ENCODE data around the gene MT1M.

Gene MT1M

DNA sequence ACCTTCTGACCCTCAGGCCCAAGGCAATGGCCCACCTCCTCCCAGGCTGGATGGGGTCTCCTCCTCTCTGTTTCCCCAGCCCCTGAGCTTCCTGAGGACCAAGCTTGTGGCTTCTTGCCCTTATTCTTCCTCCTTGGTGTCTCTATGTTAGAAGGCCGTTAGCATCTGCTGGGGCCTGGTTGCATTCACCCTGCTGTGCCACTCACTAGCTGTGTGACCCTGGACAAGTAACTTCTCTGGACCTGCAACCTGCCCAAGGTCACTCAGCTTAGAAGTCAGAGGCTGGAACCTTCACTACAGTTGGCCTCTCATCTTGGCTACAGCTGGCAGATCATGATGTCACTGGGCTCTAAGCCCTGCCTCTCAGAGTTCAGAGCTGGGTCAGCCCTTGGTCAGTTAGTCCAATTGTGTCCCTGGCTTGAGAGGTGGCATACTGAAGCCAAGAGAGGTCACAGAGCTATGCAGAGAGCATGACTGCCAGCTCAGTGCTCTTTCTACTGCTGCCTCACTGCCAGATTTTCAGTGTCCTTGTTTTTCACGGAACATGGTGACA is 21.1 kb upstream of the MT1M start:
- peak overlapping the region; percentile 70 for H4K91ac ChIP-seq (ENCODE audit: low read length)
- peak overlapping the region; percentile 65 to 87 for H3K18ac ChIP-seq (ENCODE audit: low read depth in 1 of 2, low read length in 2 of 2)
- no peak overlapping the region for H3K4me2 ChIP-seq (ENCODE audit: low read length, poor library complexity, severe bottlenecking)
- peak overlapping the region; percentile 65 to 79 for H3K4ac ChIP-seq (ENCODE audit: low read depth in 1 of 2, low read length in 2 of 2)
- H3K36me3 ChIP-seq (ENCODE audit: control insufficient read depth in 1 of 2, insufficient read depth in 2 of 2, low read depth in 1 of 2, low read length in 2 of 2): no peaks in the 10 kb centered on the region
- no peaks in the 10 kb centered on the region for H3K79me1 ChIP-seq (replicated peaks; ENCODE audit: low read length, poor library complexity, severe bottlenecking)
- H3K27ac ChIP-seq (ENCODE audit: low read length, poor library complexity, severe bottlenecking): peak overlapping the region; percentile 95
- H3K27me3 ChIP-seq (ENCODE audit: control insufficient read depth in 1 of 2, insufficient read depth in 1 of 2, low read length in 2 of 2): no peaks in the 10 kb centered on the region
- H3K14ac ChIP-seq (ENCODE audit: low read length in 2 of 2): peak overlapping the region in 1 of 2 experiments; percentile 5
- peak overlapping the region; percentile 89 for H4K8ac ChIP-seq (ENCODE audit: low read length)
- H2BK12ac ChIP-seq (ENCODE audit: low read length in 2 of 2): peak overlapping the region; percentile 93 to 98
- no peak overlapping the region for H2BK15ac ChIP-seq (ENCODE audit: low read depth, poor library complexity, severe bottlenecking)
- no peak overlapping the region for H2AFZ ChIP-seq (ENCODE audit: low read depth, low read length)
- peak overlapping the region; percentile 1 for H2AK5ac ChIP-seq (ENCODE audit: low read length, severe bottlenecking)
- H2BK120ac ChIP-seq (ENCODE audit: low read depth, low read length): peak overlapping the region; percentile 1
- H3K9ac ChIP-seq (ENCODE audit: low read length): peak overlapping the region; percentile 91
- H3K4me3 ChIP-seq (ENCODE audit: insufficient read depth in 1 of 2, low read depth in 1 of 2, low read length in 2 of 2): no peak overlapping the region
- no peak overlapping the region for H2BK5ac ChIP-seq (ENCODE audit: low read depth, low read length, poor library complexity, severe bottlenecking)
- H3K9me3 ChIP-seq (ENCODE audit: control insufficient read depth, low read length): no peaks in the 10 kb centered on the region
- H3K4me1 ChIP-seq (ENCODE audit: control insufficient read depth, insufficient read depth, low read depth, low read length): peaks cover 33% of the 10 kb centered on the region
- peak overlapping the region in 1 of 2 experiments; percentile 53 for H3K23ac ChIP-seq (ENCODE audit: low read length in 2 of 2)
- 95% methylated on average over 2 of the region's 2 CpGs for WGBS
- DNase-seq: peak; percentile 71

DNA sequence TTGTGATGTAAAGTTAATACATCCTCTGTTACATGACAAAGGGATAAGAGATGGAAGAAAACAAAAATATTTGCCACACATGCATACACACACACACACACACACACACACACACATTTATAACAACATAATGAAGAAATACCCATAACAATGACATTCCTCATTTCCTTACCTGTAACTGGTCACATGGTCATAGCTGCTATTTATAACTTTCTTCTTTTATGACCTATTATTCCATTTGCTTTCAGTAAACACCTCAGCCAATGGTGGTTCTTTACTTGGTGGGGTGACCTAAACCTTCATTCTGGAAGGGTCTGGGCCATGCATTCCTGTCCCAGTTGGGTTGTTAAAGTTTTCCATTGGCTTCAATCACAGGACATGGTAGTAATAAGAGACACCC is 18.8 kb upstream of the MT1M start:
- H2BK15ac ChIP-seq (ENCODE audit: low read depth, poor library complexity, severe bottlenecking): no peak overlapping the region
- no peak for DNase-seq
- H3K36me3 ChIP-seq (ENCODE audit: control insufficient read depth in 1 of 2, insufficient read depth in 2 of 2, low read depth in 1 of 2, low read length in 2 of 2): no peaks in the 10 kb centered on the region
- no peak overlapping the region for H4K8ac ChIP-seq (ENCODE audit: low read length)
- H2BK12ac ChIP-seq (ENCODE audit: low read length in 2 of 2): no peak overlapping the region
- H3K9me3 ChIP-seq (ENCODE audit: control insufficient read depth, low read length): no peaks in the 10 kb centered on the region
- no peak overlapping the region for H4K91ac ChIP-seq (ENCODE audit: low read length)
- peaks cover 36% of the 10 kb centered on the region for H3K4me1 ChIP-seq (ENCODE audit: control insufficient read depth, insufficient read depth, low read depth, low read length)
- H3K4me2 ChIP-seq (ENCODE audit: low read length, poor library complexity, severe bottlenecking): no peak overlapping the region
- no peak overlapping the region for H2BK120ac ChIP-seq (ENCODE audit: low read depth, low read length)
- H3K4me3 ChIP-seq (ENCODE audit: insufficient read depth in 1 of 2, low read depth in 1 of 2, low read length in 2 of 2): no peak overlapping the region
- no peak overlapping the region for H3K23ac ChIP-seq (ENCODE audit: low read length in 2 of 2)
- no peak overlapping the region for H3K14ac ChIP-seq (ENCODE audit: low read length in 2 of 2)
- peak overlapping the region; percentile 81 for H2AK5ac ChIP-seq (ENCODE audit: low read length, severe bottlenecking)
- no peak overlapping the region for H3K18ac ChIP-seq (ENCODE audit: low read depth in 1 of 2, low read length in 2 of 2)
- H3K27ac ChIP-seq (ENCODE audit: low read length, poor library complexity, severe bottlenecking): peak overlapping the region; percentile 86
- no peak overlapping the region for H3K4ac ChIP-seq (ENCODE audit: low read depth in 1 of 2, low read length in 2 of 2)
- H3K79me1 ChIP-seq (replicated peaks; ENCODE audit: low read length, poor library complexity, severe bottlenecking): peaks cover 3% of the 10 kb centered on the region
- H3K27me3 ChIP-seq (ENCODE audit: control insufficient read depth in 1 of 2, insufficient read depth in 1 of 2, low read length in 2 of 2): no peaks in the 10 kb centered on the region
- H2BK5ac ChIP-seq (ENCODE audit: low read depth, low read length, poor library complexity, severe bottlenecking): peak overlapping the region; percentile 71
- H2AFZ ChIP-seq (ENCODE audit: low read depth, low read length): no peak overlapping the region
- H3K9ac ChIP-seq (ENCODE audit: low read length): no peak overlapping the region

DNA sequence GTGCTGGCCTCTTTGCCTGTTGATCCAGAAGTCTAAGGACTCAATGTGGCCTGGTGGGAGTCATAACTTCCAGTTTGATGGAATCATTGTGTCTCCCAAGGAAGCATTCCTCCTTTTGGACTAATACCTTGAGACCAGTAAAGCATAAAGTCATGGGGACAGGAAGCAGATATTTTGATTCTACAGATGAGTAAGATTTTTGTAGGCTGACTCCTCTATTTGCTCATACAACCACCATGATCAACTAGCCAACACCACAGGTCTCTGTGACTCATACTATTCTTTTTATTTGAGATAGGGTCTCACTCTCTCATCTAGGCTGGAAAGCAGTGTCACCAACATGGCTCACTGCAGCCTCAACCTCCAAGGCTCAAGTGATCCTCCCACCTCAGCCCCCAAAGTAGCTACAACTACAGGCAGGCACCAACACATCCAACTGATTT is 17.9 kb upstream of the MT1M start:
- H3K9ac ChIP-seq (ENCODE audit: low read length): no peak overlapping the region
- DNase-seq: peak; percentile 29
- no peak overlapping the region for H3K4me2 ChIP-seq (ENCODE audit: low read length, poor library complexity, severe bottlenecking)
- peak overlapping the region; percentile 60 for H2BK5ac ChIP-seq (ENCODE audit: low read depth, low read length, poor library complexity, severe bottlenecking)
- no peaks in the 10 kb centered on the region for H3K36me3 ChIP-seq (ENCODE audit: control insufficient read depth in 1 of 2, insufficient read depth in 2 of 2, low read depth in 1 of 2, low read length in 2 of 2)
- H3K4ac ChIP-seq (ENCODE audit: low read depth in 1 of 2, low read length in 2 of 2): no peak overlapping the region
- peaks cover 38% of the 10 kb centered on the region for H3K4me1 ChIP-seq (ENCODE audit: control insufficient read depth, insufficient read depth, low read depth, low read length)
- peak overlapping the region in 1 of 2 experiments; percentile 51 for H2BK12ac ChIP-seq (ENCODE audit: low read length in 2 of 2)
- H2AK5ac ChIP-seq (ENCODE audit: low read length, severe bottlenecking): no peak overlapping the region
- H3K14ac ChIP-seq (ENCODE audit: low read length in 2 of 2): no peak overlapping the region
- H2BK120ac ChIP-seq (ENCODE audit: low read depth, low read length): no peak overlapping the region
- H4K8ac ChIP-seq (ENCODE audit: low read length): no peak overlapping the region
- H3K79me1 ChIP-seq (replicated peaks; ENCODE audit: low read length, poor library complexity, severe bottlenecking): peaks cover 4% of the 10 kb centered on the region
- H3K27me3 ChIP-seq (ENCODE audit: control insufficient read depth in 1 of 2, insufficient read depth in 1 of 2, low read length in 2 of 2): no peaks in the 10 kb centered on the region
- H4K91ac ChIP-seq (ENCODE audit: low read length): no peak overlapping the region
- no peak overlapping the region for H3K23ac ChIP-seq (ENCODE audit: low read length in 2 of 2)
- no peak overlapping the region for H2BK15ac ChIP-seq (ENCODE audit: low read depth, poor library complexity, severe bottlenecking)
- H3K4me3 ChIP-seq (ENCODE audit: insufficient read depth in 1 of 2, low read depth in 1 of 2, low read length in 2 of 2): no peak overlapping the region
- H3K9me3 ChIP-seq (ENCODE audit: control insufficient read depth, low read length): no peaks in the 10 kb centered on the region
- H2AFZ ChIP-seq (ENCODE audit: low read depth, low read length): no peak overlapping the region
- H3K18ac ChIP-seq (ENCODE audit: low read depth in 1 of 2, low read length in 2 of 2): no peak overlapping the region
- H3K27ac ChIP-seq (ENCODE audit: low read length, poor library complexity, severe bottlenecking): peak overlapping the region; percentile 88

DNA sequence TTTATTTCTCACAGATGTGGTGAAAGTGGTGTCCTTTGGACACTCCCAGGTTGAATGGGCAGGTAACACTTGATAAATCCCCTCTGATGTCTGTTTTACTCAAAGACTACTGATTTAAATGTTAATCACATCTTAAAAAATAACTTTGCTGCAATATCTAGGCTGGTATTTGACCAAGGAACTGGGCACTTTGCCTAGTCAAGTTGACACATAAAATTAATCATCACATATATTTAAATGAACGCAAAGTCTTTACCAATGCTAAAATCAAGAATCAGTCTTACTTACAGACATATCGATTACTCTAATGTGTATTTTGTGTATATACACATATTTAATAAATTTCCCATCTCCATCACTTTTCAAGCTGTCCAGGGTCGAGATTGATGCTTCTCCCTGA is 17.1 kb upstream of the MT1M start:
- Histone ChIP-seq H3K27me3 (ENCODE audit: control insufficient read depth in 1 of 2, insufficient read depth in 1 of 2, low read length in 2 of 2) (no peaks in the 10 kb centered on the region), H3K4me2 (ENCODE audit: low read length, poor library complexity, severe bottlenecking) (no peak overlapping the region), H3K36me3 (ENCODE audit: control insufficient read depth in 1 of 2, insufficient read depth in 2 of 2, low read depth in 1 of 2, low read length in 2 of 2) (no peaks in the 10 kb centered on the region), H2BK15ac (ENCODE audit: low read depth, poor library complexity, severe bottlenecking) (no peak overlapping the region), H2AFZ (ENCODE audit: low read depth, low read length) (no peak overlapping the region), H4K8ac (ENCODE audit: low read length) (no peak overlapping the region), H3K4me1 (ENCODE audit: control insufficient read depth, insufficient read depth, low read depth, low read length) (peaks cover 34% of the 10 kb centered on the region), H3K9ac (ENCODE audit: low read length) (no peak overlapping the region), H3K4me3 (ENCODE audit: insufficient read depth in 1 of 2, low read depth in 1 of 2, low read length in 2 of 2) (no peak overlapping the region), H4K91ac (ENCODE audit: low read length) (no peak overlapping the region), H3K14ac (ENCODE audit: low read length in 2 of 2) (no peak overlapping the region), H3K4ac (ENCODE audit: low read depth in 1 of 2, low read length in 2 of 2) (no peak overlapping the region), H2BK12ac (ENCODE audit: low read length in 2 of 2) (no peak overlapping the region), H2BK5ac (ENCODE audit: low read depth, low read length, poor library complexity, severe bottlenecking) (peak overlapping the region; percentile 60), H3K23ac (ENCODE audit: low read length in 2 of 2) (no peak overlapping the region), H3K27ac (ENCODE audit: low read length, poor library complexity, severe bottlenecking) (peak overlapping the region; percentile 88), H3K18ac (ENCODE audit: low read depth in 1 of 2, low read length in 2 of 2) (no peak overlapping the region), H2BK120ac (ENCODE audit: low read depth, low read length) (no peak overlapping the region), H3K9me3 (ENCODE audit: control insufficient read depth, low read length) (no peaks in the 10 kb centered on the region), H3K79me1 (replicated peaks; ENCODE audit: low read length, poor library complexity, severe bottlenecking) (peaks cover 4% of the 10 kb centered on the region), H2AK5ac (ENCODE audit: low read length, severe bottlenecking) (peak overlapping the region; percentile 73)
- WGBS: 100% methylated on average over 2 of the region's 3 CpGs
- no peak for DNase-seq

Data from mesenchymal stem cell (in vitro differentiated cells and primary cell).